Osteoblast (primary cell): ENCODE results near the gene WWP2. TPM values are rescaled to one million over a fixed set of nuclear protein-coding genes. Genes with fewer than 3 reads are reported as not detected.

ENCODE experiments used
- DNase-seq: peaks from one replicate; pipeline ENCODE4 v3.0.0; 2011; ENCODE audit warnings: low spot score, mixed read lengths; ENCODE audit not compliant: insufficient read length; ENCODE audit errors: missing footprints
- H2AFZ ChIP-seq: 2 replicates; pipeline ENCODE4 v1.6.0; 2011; ENCODE audit warnings: mild to moderate bottlenecking, low read length
- H3K27ac ChIP-seq: 2 replicates; pipeline ENCODE4 v1.5.1; 2011; ENCODE audit warnings: mild to moderate bottlenecking, low read depth, low read length, moderate library complexity
- H3K27me3 ChIP-seq: 2 replicates; pipeline ENCODE4 v1.6.0; 2012; ENCODE audit warnings: mild to moderate bottlenecking, control low read depth, inconsistent platforms, low read length, moderate library complexity; ENCODE audit not compliant: insufficient read depth
- H3K36me3 ChIP-seq: 2 replicates; pipeline ENCODE4 v1.5.1; 2011; ENCODE audit warnings: mild to moderate bottlenecking, low read length, control low read depth, moderate library complexity; ENCODE audit not compliant: insufficient read depth
- H3K4me1 ChIP-seq: 2 replicates; pipeline ENCODE4 v1.5.1; 2011; ENCODE audit warnings: mild to moderate bottlenecking, low read length, control low read depth, moderate library complexity; ENCODE audit not compliant: insufficient read depth
- H3K4me2 ChIP-seq: 2 replicates; pipeline ENCODE4 v1.6.0; 2011; ENCODE audit warnings: mild to moderate bottlenecking, low read length; ENCODE audit not compliant: insufficient read depth
- H3K4me3 ChIP-seq: fragments of 200-600 bp; sonication (generic); 3 replicates; pipeline ENCODE4 v1.5.1; 2012; ENCODE audit warnings: mild to moderate bottlenecking, low read length, inconsistent platforms; ENCODE audit not compliant: insufficient read depth
- H3K79me2 ChIP-seq: 2 replicates; pipeline ENCODE4 v1.6.0; 2012; ENCODE audit warnings: mild to moderate bottlenecking, low read length, control low read depth, inconsistent platforms; ENCODE audit not compliant: insufficient read depth
- H3K9me3 ChIP-seq: 2 replicates; pipeline ENCODE4 v1.5.1; 2011; ENCODE audit warnings: low read depth, low read length, control low read depth
- H4K20me1 ChIP-seq: 2 replicates; pipeline ENCODE4 v1.6.0; 2012; ENCODE audit warnings: mild to moderate bottlenecking, low read length, control low read depth; ENCODE audit not compliant: insufficient read depth
- total RNA-seq: library from RNA; depleted of rRNA; stranded (reverse); fragments of >200 nt; gene quantifications from 2 replicates; pipeline ENCODE4 v1.2.3, GENCODE V29; 2012
- TF ChIP-seq, protein P1 (sequence below): IDR thresholded peaks from 2 replicates; pipeline ENCODE4 v1.5.1; 2011; ENCODE audit warnings: mild to moderate bottlenecking, low read depth, low read length, moderate library complexity; ENCODE audit errors: extremely low read depth

The WWP2 gene
- total RNA-seq, 1 donor: 46.7 TPM

GRCh38 chr16:69871708-69872107 lies 109.6 kb downstream of the WWP2 start:
- peaks cover 6% of the 10 kb centered on the region for H3K4me1 ChIP-seq
- H3K36me3 ChIP-seq: peaks cover 4% of the 10 kb centered on the region
- H3K4me2 ChIP-seq: no peak overlapping the region
- no peak overlapping the region for H3K4me3 ChIP-seq
- H3K79me2 ChIP-seq: no peaks in the 10 kb centered on the region
- no peaks in the 10 kb centered on the region for H3K27me3 ChIP-seq
- H4K20me1 ChIP-seq: no peaks in the 10 kb centered on the region
- no peak overlapping the region for H2AFZ ChIP-seq
- H3K27ac ChIP-seq: no peak overlapping the region
- TF ChIP-seq, protein P1, sequence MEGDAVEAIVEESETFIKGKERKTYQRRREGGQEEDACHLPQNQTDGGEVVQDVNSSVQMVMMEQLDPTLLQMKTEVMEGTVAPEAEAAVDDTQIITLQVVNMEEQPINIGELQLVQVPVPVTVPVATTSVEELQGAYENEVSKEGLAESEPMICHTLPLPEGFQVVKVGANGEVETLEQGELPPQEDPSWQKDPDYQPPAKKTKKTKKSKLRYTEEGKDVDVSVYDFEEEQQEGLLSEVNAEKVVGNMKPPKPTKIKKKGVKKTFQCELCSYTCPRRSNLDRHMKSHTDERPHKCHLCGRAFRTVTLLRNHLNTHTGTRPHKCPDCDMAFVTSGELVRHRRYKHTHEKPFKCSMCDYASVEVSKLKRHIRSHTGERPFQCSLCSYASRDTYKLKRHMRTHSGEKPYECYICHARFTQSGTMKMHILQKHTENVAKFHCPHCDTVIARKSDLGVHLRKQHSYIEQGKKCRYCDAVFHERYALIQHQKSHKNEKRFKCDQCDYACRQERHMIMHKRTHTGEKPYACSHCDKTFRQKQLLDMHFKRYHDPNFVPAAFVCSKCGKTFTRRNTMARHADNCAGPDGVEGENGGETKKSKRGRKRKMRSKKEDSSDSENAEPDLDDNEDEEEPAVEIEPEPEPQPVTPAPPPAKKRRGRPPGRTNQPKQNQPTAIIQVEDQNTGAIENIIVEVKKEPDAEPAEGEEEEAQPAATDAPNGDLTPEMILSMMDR: no peak
- peak; percentile 27 for DNase-seq
- peaks cover 3% of the 10 kb centered on the region for H3K9me3 ChIP-seq

DNA sequence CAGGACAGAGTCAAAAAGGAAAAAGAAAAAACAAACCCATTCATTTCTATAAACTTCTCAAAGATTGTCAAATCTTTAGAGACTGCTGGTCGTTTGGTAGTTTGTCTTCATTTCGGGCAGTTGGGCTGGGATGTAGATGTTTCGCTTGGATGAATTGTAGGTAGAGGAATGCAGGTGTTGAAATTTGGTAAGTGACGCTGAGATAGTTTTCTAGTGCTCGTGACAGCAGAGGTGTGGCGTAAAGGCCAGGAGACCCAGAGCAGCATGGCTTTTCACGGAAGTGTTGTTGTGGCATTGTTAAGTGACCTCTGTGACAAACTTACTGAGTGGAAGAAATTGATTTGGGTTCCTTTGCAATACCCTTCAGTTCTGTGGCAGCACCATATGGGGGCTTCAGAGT lies 110.8 kb downstream of the WWP2 start:
- Histone ChIP-seq H3K4me2 (no peak overlapping the region), H3K27me3 (no peaks in the 10 kb centered on the region), H3K9me3 (peaks cover 7% of the 10 kb centered on the region), H4K20me1 (no peaks in the 10 kb centered on the region), H3K4me3 (no peak overlapping the region), H2AFZ (no peak overlapping the region), H3K27ac (no peak overlapping the region), H3K79me2 (no peaks in the 10 kb centered on the region), H3K36me3 (peaks cover 6% of the 10 kb centered on the region), H3K4me1 (peaks cover 2% of the 10 kb centered on the region)
- no peak for DNase-seq
- TF ChIP-seq, protein P1: no peak

- no peak for DNase-seq
- TF ChIP-seq, protein P1: no peak
- H3K27me3 ChIP-seq: no peaks in the 10 kb centered on the region
- H3K4me3 ChIP-seq: no peak overlapping the region
- H3K36me3 ChIP-seq: peaks cover 6% of the 10 kb centered on the region
- no peaks in the 10 kb centered on the region for H3K4me1 ChIP-seq
- H2AFZ ChIP-seq: no peak overlapping the region
- H3K27ac ChIP-seq: no peak overlapping the region
- H3K9me3 ChIP-seq: peaks cover 7% of the 10 kb centered on the region
- H3K4me2 ChIP-seq: no peak overlapping the region
- H3K79me2 ChIP-seq: no peaks in the 10 kb centered on the region
- H4K20me1 ChIP-seq: no peaks in the 10 kb centered on the region
Observed at GRCh38 chr16:69873783-69874182, 111.7 kb downstream of the WWP2 start.

- Histone ChIP-seq H3K27me3 (no peaks in the 10 kb centered on the region), H3K9me3 (peaks cover 7% of the 10 kb centered on the region), H3K36me3 (peaks cover 6% of the 10 kb centered on the region), H4K20me1 (no peaks in the 10 kb centered on the region), H2AFZ (no peak overlapping the region), H3K27ac (no peak overlapping the region), H3K4me3 (no peak overlapping the region), H3K4me2 (no peak overlapping the region), H3K79me2 (no peaks in the 10 kb centered on the region), H3K4me1 (no peaks in the 10 kb centered on the region)
- TF ChIP-seq, protein P1: no peak
- DNase-seq: no peak
Observed at GRCh38 chr16:69874271-69874670, 112.1 kb downstream of the WWP2 start.
